Stomach (tissue), 9 donors: ENCODE data around the gene YPEL2. TPM values are rescaled to one million over a fixed set of nuclear protein-coding genes. Genes with fewer than 3 reads are reported as not detected.

Source experiments
- DNase-seq, 2 donors: peaks; one replicate each; pipeline versions ENCODE4 v3.0.0 to v3.0.0-alpha.2; 2013 to 2019
- H3K27ac ChIP-seq, 5 donors: fragments of 200-600 bp in 4 of 5; sonication (generic) in 4 of 5; one replicate each; pipeline ENCODE4 v1.5.1; 2013 to 2019; ENCODE audit warnings: mild to moderate bottlenecking in 1 of 5, moderate library complexity in 1 of 5
- H3K27me3 ChIP-seq, 3 donors: fragments of 200-600 bp; sonication (generic); one replicate each; pipeline ENCODE4 v1.5.1; 2017 to 2019; ENCODE audit warnings: mixed run types in 1 of 3
- H3K36me3 ChIP-seq, 4 donors: fragments of 200-600 bp; sonication (generic); 1 replicate in 3 of 4; 2 replicates in 1 of 4; pipeline ENCODE4 v1.5.1; 2016 to 2019
- H3K4me1 ChIP-seq, 4 donors: fragments of 200-600 bp; sonication (generic); one replicate each; pipeline ENCODE4 v1.5.1; 2016 to 2019
- H3K4me3 ChIP-seq, 4 donors: fragments of 200-600 bp; sonication (generic) in 3 of 4; one replicate each; pipeline ENCODE4 v1.5.1; 2016 to 2019; ENCODE audit warnings: mild to moderate bottlenecking in 1 of 4
- H3K9me3 ChIP-seq, 4 donors: fragments of 200-600 bp; sonication (generic); one replicate each; pipeline ENCODE4 v1.5.1; 2016 to 2019
- CTCF ChIP-seq, 7 experiments: fragments of 450-650 bp in 4 of 7; fragments of 200-600 bp in 3 of 7; sonication (generic) in 3 of 7; IDR thresholded peaks; one replicate each; pipeline ENCODE4 v1.5.1; 2016 to 2019; ENCODE audit warnings: antibody characterized with exemption in 7 of 7, control low read depth in 2 of 7, mild to moderate bottlenecking in 1 of 7
- EP300 ChIP-seq: sonication (generic); formaldehyde crosslinking; IDR thresholded peaks from one replicate; pipeline ENCODE4 v1.6.1; 2017; ENCODE audit warnings: antibody characterized with exemption
- POLR2A ChIP-seq, 4 donors: fragments of 450-650 bp; IDR thresholded peaks; one replicate each; pipeline ENCODE4 v1.6.1; 2016; ENCODE audit warnings: antibody characterized with exemption in 4 of 4, control low read depth in 2 of 4, mild to moderate bottlenecking in 1 of 4, moderate library complexity in 1 of 4
- POLR2AphosphoS5 ChIP-seq, 3 donors: sonication (generic); formaldehyde crosslinking; IDR thresholded peaks; one replicate each; pipeline ENCODE4 v1.6.1; 2016; ENCODE audit warnings: antibody characterized with exemption in 3 of 3
- WGBS, 5 donors: extraction: QIAGEN DNeasy Blood & Tissue Kit in 3 of 5; methylation state at CpG; one replicate each; pipeline versions ENCODE4 v1.1.5 to v1.1.7; 2013 to 2018; 5-methylcytosine and 5-hydroxymethylcytosine counted together
- intact Hi-C: fragments of 100-400 bp; cut with DNase I; formaldehyde crosslinking; loops from one replicate; pipeline ENCODE4 v1.15.1; 2023; ENCODE audit warnings: low total_unique reads
- polyA plus RNA-seq, 3 donors: library from polyadenylated mRNA; stranded (reverse); fragments of 200-250 nt; gene quantifications; one replicate each; pipeline ENCODE4 v1.2.3, GENCODE V29; 2013
- total RNA-seq, 5 donors: library from RNA; depleted of rRNA; stranded (reverse); fragments of >200 nt; gene quantifications; one replicate each; pipeline versions ENCODE4 v1.1.0 to v1.2.3, GENCODE V29; 2014 to 2016
- donor health status: healthy with polysubstance abuse.
- donor health status: Bipolar disorder and iron deficiency.
- donor health status: healthy.

Gene YPEL2
- total and polyA plus RNA-seq, 8 donors, result 4.4 to 60.8 (median 24.7) TPM

GRCh38 chr17:59400858-59401257 is 69.4 kb downstream of the YPEL2 start:
- WGBS, 5 donors, result 31 to 44% (median 38%) methylated on average over 5 of the region's 5 CpGs
- peak in 1 of 2 donors; percentile 28 for DNase-seq
- H3K4me3 ChIP-seq, result no peak overlapping the region

DNA sequence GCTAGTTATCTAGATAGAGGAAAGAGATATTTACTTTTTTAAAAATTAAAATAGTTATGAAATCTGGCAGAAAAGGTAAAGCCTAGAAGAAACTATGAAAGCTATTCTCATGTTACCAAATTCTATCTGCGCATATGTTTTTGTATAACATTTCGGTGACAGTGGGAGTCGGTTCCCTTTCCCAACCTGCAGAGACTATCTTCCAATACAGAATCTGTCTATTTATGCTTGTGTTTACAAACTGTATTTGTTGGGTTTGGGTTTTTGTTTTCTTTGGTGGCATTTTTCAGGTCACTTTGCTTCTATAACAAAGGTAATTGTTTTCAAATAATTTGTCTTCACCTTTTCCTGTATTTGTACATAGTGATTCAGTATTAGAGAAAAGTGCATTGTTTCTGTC is 69.8 kb downstream of the YPEL2 start:
- DNase-seq, result no peak
- Histone ChIP-seq H3K27me3 (no peaks in the 10 kb centered on the region), H3K36me3 (peaks cover 21 to 80% (median 69%) of the 10 kb centered on the region in 4 donors), H3K9me3 (no peaks in the 10 kb centered on the region), H3K4me3 (no peak overlapping the region), H3K4me1 (peaks cover 7 to 34% (median 20%) of the 10 kb centered on the region in 4 donors), H3K27ac (peak overlapping the region in 2 of 5 donors; percentile 46 to 55)
- 79 to 97% (median 89%) methylated on average over 3 of the region's 3 CpGs for WGBS, 5 donors
- intact Hi-C loops, result no loop called here
- TF ChIP-seq EP300, result no peak
- TF ChIP-seq CTCF (IDR thresholded peaks at IDR 0.05), result no peak
- TF ChIP-seq POLR2A (IDR thresholded peaks at IDR 0.05), result no peak
- TF ChIP-seq POLR2AphosphoS5 (IDR thresholded peaks at IDR 0.05), result no peak

More at GRCh38 chr17:59400858-59401257, 69.4 kb downstream of the YPEL2 start:
- Histone ChIP-seq H3K27ac (peak overlapping the region in 3 of 5 donors; percentile 45 to 55 (median 46)), H3K27me3 (no peaks in the 10 kb centered on the region), H3K36me3 (peaks cover 21 to 80% (median 71%) of the 10 kb centered on the region in 4 donors), H3K9me3 (no peaks in the 10 kb centered on the region), H3K4me1 (peaks cover 7 to 30% (median 16%) of the 10 kb centered on the region in 4 donors)
- TF ChIP-seq POLR2AphosphoS5 (IDR thresholded peaks at IDR 0.05) (no peak), CTCF (IDR thresholded peaks at IDR 0.05) (no peak), POLR2A (IDR thresholded peaks at IDR 0.05) (no peak), EP300 (no peak)
- intact Hi-C loops, result no loop called here

GRCh38 chr17:59401725-59402124 is 70.3 kb downstream of the YPEL2 start:
- DNase-seq, result no peak
- intact Hi-C loops, result no loop called here
- peaks cover 8 to 38% (median 24%) of the 10 kb centered on the region in 4 donors for H3K4me1 ChIP-seq
- H3K36me3 ChIP-seq, result peaks cover 19 to 77% (median 65%) of the 10 kb centered on the region in 4 donors
- 35 to 52% (median 38%) methylated on average over 1 of the region's 1 CpG for WGBS, 5 donors
- no peaks in the 10 kb centered on the region for H3K9me3 ChIP-seq
- H3K27ac ChIP-seq, result no peak overlapping the region
- no peak for TF ChIP-seq POLR2A (IDR thresholded peaks at IDR 0.05)
- TF ChIP-seq POLR2AphosphoS5 (IDR thresholded peaks at IDR 0.05), result no peak
- TF ChIP-seq EP300, result no peak
- no peak for TF ChIP-seq CTCF (IDR thresholded peaks at IDR 0.05)
- H3K4me3 ChIP-seq, result no peak overlapping the region
- H3K27me3 ChIP-seq, result no peaks in the 10 kb centered on the region

DNA sequence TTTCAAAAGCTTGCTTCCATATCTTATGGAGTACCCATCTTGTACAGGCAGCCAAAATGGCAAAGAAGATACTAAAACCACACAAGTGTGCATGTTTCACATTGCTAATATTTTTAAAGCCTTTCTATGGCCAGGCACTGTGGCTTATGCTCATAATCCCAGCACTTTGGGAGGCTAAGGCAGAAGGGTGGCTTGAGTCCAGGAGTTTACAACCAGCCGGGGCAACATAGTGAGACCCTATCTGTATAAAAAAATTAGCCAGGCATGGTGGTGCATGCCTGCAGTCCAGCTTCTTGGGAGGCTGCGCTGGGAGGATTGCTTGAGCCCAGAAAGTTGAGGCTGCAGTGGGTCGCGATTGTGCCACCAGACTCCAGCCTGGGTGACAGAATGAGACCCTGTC is 71.3 kb downstream of the YPEL2 start:
- intact Hi-C loops, result no loop called here

More for the DNA sequence above, 71.3 kb downstream of the YPEL2 start:
- WGBS, 5 donors, result 82 to 99% (median 98%) methylated on average over 4 of the region's 4 CpGs
- Histone ChIP-seq H3K36me3 (peaks cover 9 to 67% (median 55%) of the 10 kb centered on the region in 4 donors), H3K27ac (no peak overlapping the region), H3K4me1 (peaks cover 16 to 46% (median 32%) of the 10 kb centered on the region in 4 donors), H3K4me3 (no peak overlapping the region), H3K9me3 (no peaks in the 10 kb centered on the region), H3K27me3 (no peaks in the 10 kb centered on the region)
- no peak for TF ChIP-seq CTCF (IDR thresholded peaks at IDR 0.05)
- TF ChIP-seq POLR2AphosphoS5 (IDR thresholded peaks at IDR 0.05), result no peak
- TF ChIP-seq EP300, result no peak
- TF ChIP-seq POLR2A (IDR thresholded peaks at IDR 0.05), result no peak
- DNase-seq, result no peak
